H1 (cell line): ENCODE measurements around the gene HOXB6. TPM values are rescaled to one million over a fixed set of nuclear protein-coding genes. Genes with fewer than 3 reads are reported as not detected.
A peak's percentile ranks its signal among the peaks of the same experiment; 100 is the strongest.

Source experiments
- CTCF ChIA-PET: fragments of 300-600 bp; sonication (Branson Sonifier 250); formaldehyde crosslinking; loops from one replicate; lab custom pipeline; 2021; ENCODE audit not compliant: partially characterized antibody; lab: Charles Lee
- POLR2A ChIA-PET: fragments of 300-600 bp; sonication (Branson Sonifier 250); formaldehyde crosslinking; loops from one replicate; lab custom pipeline; 2021; ENCODE audit warnings: inconsistent platforms; ENCODE audit not compliant: partially characterized antibody; lab: Charles Lee
- DNase-seq, 2 experiments: peaks; one replicate each; pipeline versions ENCODE4 v3.0.0 to v3.0.0-alpha.2; 2010 to 2022; ENCODE audit warnings: low spot score in 2 of 2, low read depth in 1 of 2, mixed read lengths in 1 of 2
- FAIRE-seq: peaks from 2 replicates; lab custom pipeline; 2011; peaks lifted over from hg19 to GRCh38; lab: Jason Lieb, UNC
- H2AFZ ChIP-seq: 2 replicates; pipeline ENCODE4 v1.8.1; 2012; ENCODE audit warnings: low read length, inconsistent platforms
- H2AK5ac ChIP-seq: 2 replicates; pipeline ENCODE4 v1.6.1; 2013; ENCODE audit warnings: low read depth, low read length
- H2BK120ac ChIP-seq: replicated peaks from 2 replicates; pipeline ENCODE3; 2013; ENCODE audit warnings: low read depth, low read length, inconsistent platforms
- H2BK12ac ChIP-seq: 2 replicates; pipeline ENCODE4 v1.6.1; 2013; ENCODE audit warnings: low read depth, low read length
- H2BK15ac ChIP-seq: 2 replicates; pipeline ENCODE4 v1.6.1; 2013; ENCODE audit warnings: low read length
- H2BK20ac ChIP-seq: 2 replicates; pipeline ENCODE4 v1.6.1; 2013; ENCODE audit warnings: low read length
- H2BK5ac ChIP-seq: 2 replicates; pipeline ENCODE4 v1.6.1; 2013; ENCODE audit warnings: low read depth, low read length
- H3K14ac ChIP-seq: 2 replicates; pipeline ENCODE4 v1.6.1; 2013; ENCODE audit warnings: inconsistent platforms; ENCODE audit not compliant: insufficient read length
- H3K18ac ChIP-seq: 2 replicates; pipeline ENCODE4 v1.6.1; 2013; ENCODE audit warnings: low read length; ENCODE audit errors: extremely low read depth
- H3K23ac ChIP-seq: 2 replicates; pipeline ENCODE4 v1.6.1; 2013; ENCODE audit warnings: inconsistent platforms; ENCODE audit not compliant: insufficient read length
- H3K23me2 ChIP-seq: 2 replicates; pipeline ENCODE4 v1.6.1; 2013; ENCODE audit warnings: low read depth, low read length
- H3K27ac ChIP-seq: 2 replicates; pipeline ENCODE4 v1.6.1; 2011; ENCODE audit warnings: low read depth, low read length, inconsistent platforms
- H3K27me3 ChIP-seq, 4 experiments: replicated peaks in 1 of 4; 1 replicate in 1 of 4; 2 replicates in 3 of 4; pipeline versions ENCODE4 v1.6.1 to v1.8.1; 2011 to 2013; ENCODE audit warnings: low read length in 3 of 4, mild to moderate bottlenecking in 3 of 4, inconsistent platforms in 2 of 4, mixed read lengths in 2 of 4, moderate library complexity in 1 of 4; ENCODE audit not compliant: control insufficient read depth in 3 of 4, insufficient read depth in 3 of 4; ENCODE audit errors: extremely low read depth in 1 of 4
- H3K36me3 ChIP-seq, 4 experiments: 2 replicates each; pipeline versions ENCODE4 v1.6.1 to v1.8.1; 2011 to 2013; ENCODE audit warnings: mild to moderate bottlenecking in 4 of 4, low read length in 3 of 4, moderate library complexity in 2 of 4, control low read depth in 1 of 4, inconsistent platforms in 1 of 4; ENCODE audit not compliant: insufficient read depth in 4 of 4, control insufficient read depth in 2 of 4
- H3K4ac ChIP-seq: replicated peaks from 2 replicates; pipeline ENCODE3; 2013; ENCODE audit warnings: low read length, low read depth, mixed read lengths, inconsistent platforms; ENCODE audit not compliant: insufficient read length
- H3K4me1 ChIP-seq, 4 experiments: replicated peaks in 1 of 4; 1 replicate in 1 of 4; 2 replicates in 3 of 4; pipeline versions ENCODE4 v1.6.1 to v1.8.1; 2011 to 2013; ENCODE audit warnings: low read length in 3 of 4, inconsistent platforms in 2 of 4, mixed read lengths in 1 of 4; ENCODE audit not compliant: insufficient read depth in 4 of 4, control insufficient read depth in 3 of 4
- H3K4me2 ChIP-seq, 2 experiments: 2 replicates each; pipeline versions ENCODE4 v1.6.1 to v1.8.1; 2011 to 2013; ENCODE audit warnings: low read depth in 2 of 2, low read length in 2 of 2, control low read depth in 1 of 2, inconsistent platforms in 1 of 2, mild to moderate bottlenecking in 1 of 2; ENCODE audit not compliant: insufficient read depth in 1 of 2
- H3K4me3 ChIP-seq, 4 experiments: fragments of 200-600, 300-600 bp in 1 of 4; sonication (generic), shearing (Covaris generic), sonication (Bioruptor Twin) in 1 of 4; 2 replicates each; pipeline versions ENCODE4 v1.5.1 to v1.8.1; 2011 to 2016; ENCODE audit warnings: low read length in 4 of 4, low read depth in 3 of 4, control low read depth in 2 of 4, inconsistent platforms in 2 of 4, mild to moderate bottlenecking in 2 of 4, mixed read lengths in 1 of 4, moderate library complexity in 1 of 4; ENCODE audit not compliant: insufficient read depth in 2 of 4; ENCODE audit errors: extremely low read depth in 1 of 4
- H3K56ac ChIP-seq: replicated peaks from 2 replicates; pipeline ENCODE3; 2013; ENCODE audit warnings: low read depth, mild to moderate bottlenecking, mixed read lengths, low read length, inconsistent platforms; ENCODE audit not compliant: insufficient read length
- H3K79me1 ChIP-seq: 2 replicates; pipeline ENCODE4 v1.6.1; 2013; ENCODE audit warnings: low read depth, low read length, control low read depth
- H3K79me2 ChIP-seq, 2 experiments: 2 replicates each; pipeline versions ENCODE4 v1.6.1 to v1.8.1; 2012 to 2013; ENCODE audit warnings: low read length in 2 of 2, mild to moderate bottlenecking in 2 of 2, inconsistent platforms in 1 of 2; ENCODE audit not compliant: insufficient read depth in 2 of 2, control insufficient read depth in 1 of 2
- H3K9ac ChIP-seq, 4 experiments: replicated peaks in 1 of 4; 1 replicate in 1 of 4; 2 replicates in 3 of 4; pipeline versions ENCODE4 v1.6.1 to v1.8.1; 2011 to 2013; ENCODE audit warnings: low read depth in 3 of 4, low read length in 3 of 4, control low read depth in 2 of 4, mild to moderate bottlenecking in 2 of 4, moderate library complexity in 2 of 4, inconsistent platforms in 1 of 4; ENCODE audit errors: extremely low read depth in 1 of 4
- H3K9me3 ChIP-seq, 2 experiments: 2 replicates each; pipeline versions ENCODE4 v1.6.1 to v1.8.1; 2012 to 2013; ENCODE audit warnings: mild to moderate bottlenecking in 2 of 2, moderate library complexity in 2 of 2, control low read depth in 1 of 2, inconsistent platforms in 1 of 2, low read depth in 1 of 2, low read length in 1 of 2, mixed read lengths in 1 of 2; ENCODE audit not compliant: insufficient read depth in 2 of 2
- H4K20me1 ChIP-seq, 2 experiments: replicated peaks in 1 of 2; 2 replicates each; pipeline versions ENCODE3 to v1.8.1; 2011 to 2013; ENCODE audit warnings: inconsistent platforms in 2 of 2, low read length in 2 of 2, mild to moderate bottlenecking in 1 of 2; ENCODE audit not compliant: insufficient read depth in 2 of 2, control insufficient read depth in 1 of 2
- H4K5ac ChIP-seq: 2 replicates; pipeline ENCODE4 v1.6.1; 2013; ENCODE audit warnings: low read length, low read depth, mixed read lengths, inconsistent platforms; ENCODE audit not compliant: insufficient read length
- H4K8ac ChIP-seq: 2 replicates; pipeline ENCODE4 v1.8.0; 2013; ENCODE audit warnings: mild to moderate bottlenecking, moderate library complexity, low read length, inconsistent platforms; ENCODE audit not compliant: insufficient read depth; ENCODE audit errors: extremely low read depth
- H4K91ac ChIP-seq: replicated peaks from 2 replicates; pipeline ENCODE3; 2013; ENCODE audit warnings: low read length, mixed read lengths, inconsistent platforms; ENCODE audit not compliant: insufficient read length
- BRCA1 ChIP-seq: IDR thresholded peaks from 2 replicates; pipeline ENCODE4 v1.6.1; 2012; ENCODE audit warnings: low read depth, low read length, improper control_type of control experiment
- EGR1 ChIP-seq: IDR thresholded peaks from 2 replicates; pipeline ENCODE4 v1.6.1; 2011; ENCODE audit warnings: low read depth, low read length, borderline replicate concordance
- GTF2F1 ChIP-seq: IDR thresholded peaks from 2 replicates; pipeline ENCODE4 v1.6.1; 2012; ENCODE audit warnings: low read depth, low read length, improper control_type of control experiment, borderline replicate concordance
- JUN ChIP-seq: IDR thresholded peaks from 2 replicates; pipeline ENCODE4 v1.6.1; 2011; ENCODE audit warnings: low read depth, mild to moderate bottlenecking, improper control_type of control experiment, low read length
- NRF1 ChIP-seq: IDR thresholded peaks from 2 replicates; pipeline ENCODE4 v1.6.1; 2011; ENCODE audit warnings: mild to moderate bottlenecking, low read depth, low read length, improper control_type of control experiment
- SUZ12 ChIP-seq: fragments of 200-600 bp; sonication (generic); IDR thresholded peaks from 2 replicates; pipeline ENCODE4 v1.6.1; 2012; ENCODE audit warnings: mild to moderate bottlenecking, inconsistent platforms, low read length, moderate library complexity, mixed read lengths
- YY1 ChIP-seq: IDR thresholded peaks from 2 replicates; pipeline ENCODE4 v1.6.1; 2011; ENCODE audit warnings: low read depth, mild to moderate bottlenecking, low read length
- WGBS, 2 experiments: shearing (Covaris generic) in 1 of 2; methylation state at CpG; one replicate each; pipeline versions ENCODE4 v1.1.6 to v1.1.7; 2013 to 2015; ENCODE audit warnings: low lambda C conversion rate in 2 of 2, mixed read lengths in 2 of 2, inconsistent platforms in 1 of 2, low coverage in 1 of 2, missing lambda C conversion rate in 1 of 2; ENCODE audit not compliant: insufficient replicate concordance in 2 of 2, insufficient coverage in 1 of 2, insufficient read length in 1 of 2; ENCODE audit errors: extremely low coverage in 1 of 2, missing lambda C conversion rate in 1 of 2; 5-methylcytosine and 5-hydroxymethylcytosine counted together
- polyA plus RNA-seq, 7 experiments: library from polyadenylated mRNA; depleted of rRNA in 3 of 7; stranded (reverse) in 5 of 7; unstranded in 2 of 7; fragments of >200 nt in 5 of 7; fragments of 200-250 nt in 2 of 7; gene quantifications; 1 replicate in 5 of 7; 2 replicates in 1 of 7; 4 replicates in 1 of 7; pipeline versions ENCODE4 v1.2.1 to v1.2.3, GENCODE V29; 2011 to 2013; ENCODE audit warnings: missing spikeins in 2 of 7, mixed read lengths in 2 of 7
- total RNA-seq: library from RNA; stranded (reverse); fragmentation: NEBNext Ultra II Directional; extraction: Animal tissue kit (Norgen Biotek cat#: 25700); gene quantifications from 2 replicates; pipeline ENCODE4 v1.2.1, GENCODE V29; 2021

HOXB6 gene
- total and polyA plus RNA-seq, 2 of the 8 experiments (the other 6 are each of a cell fraction or from before 2014, with no cell fraction given): not detected

GRCh38 chr17:48555258-48556228 is 49.2 kb downstream of the HOXB6 start:
- peaks cover 98 to 100% (median 99%) of the 10 kb centered on the region in 4 experiments for H3K27me3 ChIP-seq
- ChIA-PET POLR2A (interaction anchor here (1.1 to 1.7 kb wide), 3 partner anchors 9 to 14 kb away, joined by 3 to 8 read pairs (median 3); no protein-coding TSS in a partner anchor), CTCF (interaction anchor here (0.9 to 4.0 kb wide), 14 partner anchors 9 to 247 kb away, joined by 3 to 18 read pairs (median 4); partner anchors contain the start of gene HOXB5)
- no peak overlapping the region for H2BK12ac ChIP-seq
- no peaks in the 10 kb centered on the region for H3K79me2 ChIP-seq
- H3K18ac ChIP-seq: no peak overlapping the region
- H2BK120ac ChIP-seq: no peak overlapping the region
- no peak for FAIRE-seq
- no peak overlapping the region for H4K91ac ChIP-seq
- no peak overlapping the region for H3K23ac ChIP-seq
- no peak overlapping the region for H3K4me3 ChIP-seq
- no peak for DNase-seq
- no peak overlapping the region for H3K56ac ChIP-seq
- no peak overlapping the region for H3K9ac ChIP-seq
- H2AK5ac ChIP-seq: no peak overlapping the region
- no peak overlapping the region; the same call in 1 of the 2 replicates for H4K8ac ChIP-seq
- H3K4me1 ChIP-seq: peaks cover 0 to 11% (median 9%) of the 10 kb centered on the region in 4 experiments; a peak in 5 of 7 replicates
- peaks cover 22 to 36% of the 10 kb centered on the region in 2 experiments for H4K20me1 ChIP-seq
- H3K23me2 ChIP-seq: no peaks in the 10 kb centered on the region; the same call in 1 of the 2 replicates
- H3K9me3 ChIP-seq: no peaks in the 10 kb centered on the region
- H3K79me1 ChIP-seq: no peaks in the 10 kb centered on the region
- H2BK5ac ChIP-seq: no peak overlapping the region
- no peak overlapping the region for H2BK15ac ChIP-seq
- no peak overlapping the region for H3K27ac ChIP-seq
- no peak overlapping the region for H3K4ac ChIP-seq
- H3K4me2 ChIP-seq: peak overlapping the region in 1 of 2 experiments; percentile 44; a peak in 1 of 4 replicates
- H2AFZ ChIP-seq: no peak overlapping the region
- WGBS, 2 experiments: 7% methylated on average over 11 of the region's 36 CpGs; no CpG with 5 or more reads in 1 of the 2 experiments
- H3K36me3 ChIP-seq: peaks cover 0 to 3% (median 0%) of the 10 kb centered on the region in 4 experiments; a peak in 1 of 8 replicates
- H3K14ac ChIP-seq: no peak overlapping the region
- H2BK20ac ChIP-seq: no peak overlapping the region
- H4K5ac ChIP-seq: no peak overlapping the region
- TF ChIP-seq SUZ12 (peak; percentile 49; the same call in 1 of the 2 replicates), EGR1 (0 out of 2 replicates have a peak, but pooled peaks have one; percentile 17), NRF1 (no peak), BRCA1 (no peak), YY1 (peak; percentile 31; the same call in 1 of the 2 replicates), JUN (no peak), GTF2F1 (no peak)
